ENCODE results near the gene NHERF1. TPM values are rescaled to one million over a fixed set of nuclear protein-coding genes. Genes with fewer than 3 reads are reported as not detected.

Gene NHERF1
- total and polyA plus RNA-seq, 2 of the 13 experiments (the other 11 are each of a cell fraction or from before 2014, with no cell fraction given): 169 to 269 TPM

DNA sequence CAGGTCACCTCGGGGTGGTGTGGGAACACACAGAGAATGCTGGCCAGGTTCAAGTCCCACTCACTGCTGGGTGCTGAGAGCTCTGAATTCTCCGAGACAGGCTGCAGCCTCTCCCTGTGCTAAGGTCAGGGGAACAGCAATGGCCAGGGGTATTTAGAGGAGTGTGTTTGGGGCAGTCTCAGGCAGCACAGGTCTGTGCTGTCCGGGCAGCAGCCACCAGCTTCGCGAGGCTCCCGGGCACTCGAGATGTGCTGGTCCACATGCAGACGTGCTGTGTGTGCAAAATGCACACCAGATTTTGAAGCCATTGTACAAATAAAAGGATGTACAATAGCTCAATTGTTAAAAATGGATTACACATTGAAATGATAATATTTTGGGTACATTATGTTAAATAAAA, 7.1 kb downstream of the NHERF1 start:
- ATAC-seq: no peak
- Histone ChIP-seq H3K27ac (ENCODE audit: extremely low read length, insufficient read depth, low read length) (no peak overlapping the region), H3K79me2 (ENCODE audit: insufficient read depth, low read length) (peaks cover 98% of the 10 kb centered on the region), H2AFZ (ENCODE audit: low read length) (no peak overlapping the region), H4K20me1 (ENCODE audit: insufficient read depth, low read length) (peaks cover 72% of the 10 kb centered on the region), H3K27me3 (ENCODE audit: control insufficient read depth in 1 of 2, insufficient read depth in 2 of 2, low read length in 2 of 2) (no peaks in the 10 kb centered on the region), H3K4me3 (replicated peaks in 1 of 3; ENCODE audit: insufficient read depth in 1 of 3, low read depth in 2 of 3, low read length in 3 of 3) (no peak overlapping the region), H3K4me1 (ENCODE audit: insufficient read depth, low read length) (peaks cover 99% of the 10 kb centered on the region), H3K4me2 (ENCODE audit: low read depth, low read length) (no peak overlapping the region), H3K36me3 (replicated peaks in 1 of 2; ENCODE audit: control insufficient read depth in 1 of 2, insufficient read depth in 2 of 2, low read length in 2 of 2) (peaks cover 22 to 57% of the 10 kb centered on the region in 2 experiments), H3K9me3 (ENCODE audit: low read length) (no peaks in the 10 kb centered on the region), H3K9ac (ENCODE audit: insufficient read depth, low read depth, low read length) (no peak overlapping the region)
- 92% methylated on average over 8 of the region's 8 CpGs for WGBS (ENCODE audit: low lambda C conversion rate)
- in situ Hi-C loops (cut with HindIII; ENCODE audit: extremely low pct_ligation_motif_present, low pct_unique_long_range_greater_than_20kb): loop anchor here (10.0 kb wide), 1 partner anchor 321 kb away; the partner anchor contains the start of gene GPRC5C
- TF ChIP-seq RBM22 (optimal IDR thresholded peaks at IDR 0.05; ENCODE audit: low read length) (peak; percentile 54), ZNF687 (CRISPR knock-in tag; IDR thresholded peaks at IDR 0.05) (peak; percentile 32; the same call in 1 of the 2 replicates), AGO2 (optimal IDR thresholded peaks at IDR 0.05; ENCODE audit: low read depth, low read length) (peak; percentile 50), BRCA1 (CRISPR knock-in tag; IDR thresholded peaks at IDR 0.05) (no peak)
- CTCF ChIA-PET (ENCODE audit: low intra/inter-chr PET ratio, low total read pairs): interaction anchor here (1.1 kb wide), 1 partner anchor 11 kb away, joined by 4 read pairs; no protein-coding TSS in a partner anchor
- DNase-seq (ENCODE audit: low spot score): no peak
- intact Hi-C loops (cut with micrococcal nuclease; ENCODE audit: unreplicated experiment): no loop called here
- FAIRE-seq: no peak
- BruUV-seq (replicated peaks): no TSS peak
- POLR2A ChIA-PET: interaction anchor here (1.5 to 29.3 kb wide), 4 partner anchors 1 to 118 kb away, joined by 7 to 1459 read pairs (median 840); partner anchors contain the start of genes FDXR, NAT9, NHERF1 and RAB37
